GM12878 (cell line): ENCODE results near the gene LENG1. TPM values are rescaled to one million over a fixed set of nuclear protein-coding genes. Genes with fewer than 3 reads are reported as not detected.

ENCODE experiments used
- ASH2L ChIP-seq: fragments of 300-600, 200-600 bp; sonication (generic); IDR thresholded peaks from 2 replicates; pipeline ENCODE4 v1.6.1; 2017; ENCODE audit warnings: low read depth, mild to moderate bottlenecking, borderline replicate concordance
- BCLAF1 ChIP-seq: fragments of 450-650 bp; IDR thresholded peaks from 2 replicates; pipeline ENCODE4 v1.6.1; 2017; ENCODE audit warnings: antibody characterized with exemption, mild to moderate bottlenecking, moderate library complexity
- CHD4 ChIP-seq: fragments of 200-600 bp; sonication (generic); IDR thresholded peaks from 2 replicates; pipeline ENCODE4 v1.6.1; 2016; ENCODE audit warnings: mild to moderate bottlenecking
- E2F4 ChIP-seq: IDR thresholded peaks from 2 replicates; pipeline ENCODE4 v1.6.1; 2012; ENCODE audit warnings: low read depth, low read length, improper control_type of control experiment
- EED ChIP-seq: sonication (generic); IDR thresholded peaks from 2 replicates; pipeline ENCODE4 v1.6.1; 2016; ENCODE audit warnings: antibody characterized with exemption, low read depth
- GABPA ChIP-seq: IDR thresholded peaks from 2 replicates; pipeline ENCODE4 v1.6.1; 2014; ENCODE audit warnings: antibody characterized with exemption, low read depth, mild to moderate bottlenecking, inconsistent platforms
- GATAD2B ChIP-seq: fragments of 450-650 bp; conservative IDR thresholded peaks from 2 replicates; pipeline ENCODE4 v1.6.1; 2017; ENCODE audit warnings: low read depth, mild to moderate bottlenecking, moderate library complexity
- IRF3 ChIP-seq: fragments of 450-650 bp; IDR thresholded peaks from 2 replicates; pipeline ENCODE4 v1.6.1; 2014; ENCODE audit warnings: mild to moderate bottlenecking
- IRF5 ChIP-seq: fragments of 450-650 bp; IDR thresholded peaks from 2 replicates; pipeline ENCODE4 v1.6.1; 2017; ENCODE audit warnings: borderline replicate concordance
- MYC ChIP-seq: IDR thresholded peaks from 2 replicates; pipeline ENCODE4 v1.6.1; 2011; ENCODE audit warnings: mild to moderate bottlenecking, low read length, moderate library complexity, inconsistent platforms; ENCODE audit not compliant: insufficient read depth, insufficient replicate concordance, insufficient read length, severe bottlenecking
- NKRF ChIP-seq: fragments of 450-650 bp; conservative IDR thresholded peaks from 2 replicates; pipeline ENCODE4 v1.6.1; 2017; ENCODE audit warnings: mild to moderate bottlenecking, moderate library complexity
- PAX5 ChIP-seq: IDR thresholded peaks from 2 replicates; pipeline ENCODE4 v1.6.1; 2011; ENCODE audit warnings: low read depth, low read length, borderline replicate concordance
- REST ChIP-seq: IDR thresholded peaks from 2 replicates; pipeline ENCODE4 v1.6.1; 2012; ENCODE audit warnings: mild to moderate bottlenecking, low read depth, low read length
- RUNX3 ChIP-seq: IDR thresholded peaks from 2 replicates; pipeline ENCODE4 v1.6.1; 2012; ENCODE audit warnings: low read length, inconsistent platforms
- SMAD5 ChIP-seq: IDR thresholded peaks from 2 replicates; pipeline ENCODE4 v1.6.1; 2016; ENCODE audit warnings: antibody characterized with exemption, low read depth
- ZNF217 ChIP-seq: fragments of 450-650 bp; IDR thresholded peaks from 2 replicates; pipeline ENCODE4 v1.6.1; 2017; ENCODE audit warnings: antibody characterized with exemption, mild to moderate bottlenecking
- polyA plus RNA-seq, 11 experiments: library from polyadenylated mRNA; depleted of rRNA in 4 of 11; unstranded in 6 of 11; stranded (reverse) in 5 of 11; fragments of >200 nt; fragmentation: Nextera tagmentation in 4 of 11; fragmentation: Illumina TruSeq in 1 of 11; extraction: Ambion mirVana in 4 of 11; extraction: Trizol in 1 of 11; gene quantifications; 1 replicate in 1 of 11; 2 replicates in 10 of 11; pipeline versions ENCODE4 v1.2.1 to v1.2.3, GENCODE V29; 2011 to 2016; ENCODE audit warnings: inconsistent platforms in 2 of 11, missing spikeins in 2 of 11, low read depth in 1 of 11
- total RNA-seq, 4 experiments: library from RNA; depleted of rRNA in 3 of 4; stranded (reverse); fragments of >200 nt in 3 of 4; fragmentation: Illumina TruSeq in 1 of 4; extraction: Trizol in 1 of 4; gene quantifications; 2 replicates each; pipeline versions ENCODE4 v1.2.1 to v1.2.3, GENCODE V29; 2013 to 2021

LENG1 gene
- total and polyA plus RNA-seq, 10 of the 15 experiments (the other 5 are each of a cell fraction or from before 2014, with no cell fraction given) = 0.21 to 10.8 (median 5.8) TPM

- no peak for TF ChIP-seq REST
- TF ChIP-seq GATAD2B = peak; percentile 84
- TF ChIP-seq RUNX3 = peak; percentile 96
- 0 out of 2 replicates have a peak, but pooled peaks have one; percentile 49 for TF ChIP-seq ASH2L
- no peak for TF ChIP-seq MYC
- TF ChIP-seq NKRF = peak; percentile 82
- TF ChIP-seq BCLAF1 = no peak
- no peak for TF ChIP-seq EED
- TF ChIP-seq IRF3 = no peak
- TF ChIP-seq SMAD5 = peak; percentile 56
- 0 out of 2 replicates have a peak, but pooled peaks have one; percentile 1 for TF ChIP-seq PAX5
- TF ChIP-seq E2F4 = 0 out of 2 replicates have a peak, but pooled peaks have one; percentile 9
- TF ChIP-seq ZNF217 = no peak
- TF ChIP-seq IRF5 = no peak
- no peak for TF ChIP-seq CHD4
- TF ChIP-seq GABPA = peak; percentile 83
These were observed 44.1 kb downstream of the LENG1 start, which contains the start of the genes PRPF31 and TFPT (continued) for GRCh38 chr19:54115109-54116063.
